C4-2B (cell line): ENCODE results near the gene RPL36.

Source experiments
- ZFX ChIP-seq: fragments of 450-650 bp; IDR thresholded peaks from 2 replicates; pipeline ENCODE4 v1.6.1; 2017
- TF ChIP-seq, protein P1 (sequence below): fragments of 450-650 bp; conservative IDR thresholded peaks from 2 replicates; pipeline ENCODE4 v1.5.1; 2017; ENCODE audit warnings: mild to moderate bottlenecking

DNA sequence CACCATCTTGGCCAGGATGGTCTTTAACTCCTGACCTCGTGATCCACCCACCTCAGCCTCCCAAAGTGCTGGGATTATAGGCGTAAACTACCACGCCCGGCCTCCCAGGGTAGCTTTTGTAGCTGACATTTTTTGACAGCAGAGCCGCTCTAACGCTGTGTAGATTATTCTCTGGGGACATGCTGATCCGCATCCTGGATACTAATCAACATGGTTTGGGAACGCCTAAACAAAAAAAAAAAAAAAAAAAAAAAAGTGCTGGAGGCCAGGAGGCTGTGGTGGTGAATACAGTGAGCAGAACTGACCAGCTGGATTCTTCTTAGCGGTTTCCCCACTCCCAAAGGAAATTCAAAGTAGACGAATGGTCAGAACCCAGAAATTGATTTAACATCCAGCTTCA is 24.7 kb downstream of the RPL36 start:
- TF ChIP-seq, protein P1, sequence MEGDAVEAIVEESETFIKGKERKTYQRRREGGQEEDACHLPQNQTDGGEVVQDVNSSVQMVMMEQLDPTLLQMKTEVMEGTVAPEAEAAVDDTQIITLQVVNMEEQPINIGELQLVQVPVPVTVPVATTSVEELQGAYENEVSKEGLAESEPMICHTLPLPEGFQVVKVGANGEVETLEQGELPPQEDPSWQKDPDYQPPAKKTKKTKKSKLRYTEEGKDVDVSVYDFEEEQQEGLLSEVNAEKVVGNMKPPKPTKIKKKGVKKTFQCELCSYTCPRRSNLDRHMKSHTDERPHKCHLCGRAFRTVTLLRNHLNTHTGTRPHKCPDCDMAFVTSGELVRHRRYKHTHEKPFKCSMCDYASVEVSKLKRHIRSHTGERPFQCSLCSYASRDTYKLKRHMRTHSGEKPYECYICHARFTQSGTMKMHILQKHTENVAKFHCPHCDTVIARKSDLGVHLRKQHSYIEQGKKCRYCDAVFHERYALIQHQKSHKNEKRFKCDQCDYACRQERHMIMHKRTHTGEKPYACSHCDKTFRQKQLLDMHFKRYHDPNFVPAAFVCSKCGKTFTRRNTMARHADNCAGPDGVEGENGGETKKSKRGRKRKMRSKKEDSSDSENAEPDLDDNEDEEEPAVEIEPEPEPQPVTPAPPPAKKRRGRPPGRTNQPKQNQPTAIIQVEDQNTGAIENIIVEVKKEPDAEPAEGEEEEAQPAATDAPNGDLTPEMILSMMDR = no peak
- no peak for TF ChIP-seq ZFX
